CD14-positive monocyte (primary cell): ENCODE results near the gene STX8. TPM values are rescaled to one million over a fixed set of nuclear protein-coding genes. Genes with fewer than 3 reads are reported as not detected.

Experiments
- DNase-seq, 3 donors: peaks; one replicate each; pipeline ENCODE4 v3.0.0-alpha.2; 2011 to 2022
- H2AFZ ChIP-seq: 2 replicates; pipeline ENCODE4 v1.6.0; 2012; ENCODE audit warnings: mild to moderate bottlenecking, low read depth, low read length, inconsistent platforms; ENCODE audit not compliant: insufficient read depth, poor library complexity, severe bottlenecking
- H3K27ac ChIP-seq, 2 donors: 1 replicate in 1 of 2; 2 replicates in 1 of 2; pipeline ENCODE4 v1.5.1; 2012 to 2013; ENCODE audit warnings: low read length in 2 of 2, control low read depth in 1 of 2, inconsistent platforms in 1 of 2, low read depth in 1 of 2, mild to moderate bottlenecking in 1 of 2
- H3K27me3 ChIP-seq, 2 donors: one replicate each; pipeline versions ENCODE4 v1.6.0 to v1.6.1; 2011 to 2013; ENCODE audit warnings: low read length in 2 of 2; ENCODE audit not compliant: control insufficient read depth in 2 of 2, insufficient read depth in 2 of 2
- H3K36me3 ChIP-seq, 2 donors: replicated peaks in 1 of 2; 1 replicate in 1 of 2; 2 replicates in 1 of 2; pipeline versions ENCODE4 v1.5.1 to v1.6.1; 2012 to 2013; ENCODE audit warnings: low read length in 2 of 2, control low read depth in 1 of 2, inconsistent platforms in 1 of 2, mild to moderate bottlenecking in 1 of 2; ENCODE audit not compliant: insufficient read depth in 2 of 2, control insufficient read depth in 1 of 2
- H3K4me1 ChIP-seq, 2 donors: 1 replicate in 1 of 2; 2 replicates in 1 of 2; pipeline versions ENCODE4 v1.5.1 to v1.6.1; 2012 to 2013; ENCODE audit warnings: low read length in 2 of 2, control low read depth in 1 of 2, inconsistent platforms in 1 of 2, mild to moderate bottlenecking in 1 of 2, moderate library complexity in 1 of 2; ENCODE audit not compliant: insufficient read depth in 2 of 2, control insufficient read depth in 1 of 2
- H3K4me2 ChIP-seq: replicated peaks from 2 replicates; pipeline ENCODE3; 2012; ENCODE audit warnings: low read length, moderate library complexity, mild to moderate bottlenecking; ENCODE audit not compliant: poor library complexity, severe bottlenecking; ENCODE audit errors: extremely low read depth
- H3K4me3 ChIP-seq, 3 experiments: fragments of 200-600 bp in 1 of 3; sonication (generic) in 1 of 3; replicated peaks in 1 of 3; 1 replicate in 2 of 3; 2 replicates in 1 of 3; pipeline ENCODE4 v1.5.1; 2011 to 2013; ENCODE audit warnings: low read length in 3 of 3, mild to moderate bottlenecking in 3 of 3, control low read depth in 2 of 3, low read depth in 2 of 3, inconsistent platforms in 1 of 3, moderate library complexity in 1 of 3
- H3K79me2 ChIP-seq: 2 replicates; pipeline ENCODE4 v1.6.0; 2012; ENCODE audit warnings: mild to moderate bottlenecking, control low read depth, inconsistent platforms, low read length, moderate library complexity; ENCODE audit not compliant: insufficient read depth
- H3K9ac ChIP-seq: 2 replicates; pipeline ENCODE4 v1.6.0; 2017; ENCODE audit warnings: low read length, mild to moderate bottlenecking; ENCODE audit not compliant: insufficient read depth, poor library complexity, severe bottlenecking
- H3K9me3 ChIP-seq, 2 donors: replicated peaks in 1 of 2; 1 replicate in 1 of 2; 2 replicates in 1 of 2; pipeline versions ENCODE4 v1.5.1 to v1.6.1; 2012 to 2013; ENCODE audit warnings: low read length in 2 of 2, control low read depth in 1 of 2; ENCODE audit not compliant: control insufficient read depth in 1 of 2, insufficient read depth in 1 of 2
- H4K20me1 ChIP-seq: 2 replicates; pipeline ENCODE4 v1.6.0; 2012; ENCODE audit warnings: mild to moderate bottlenecking, low read length, control low read depth, moderate library complexity; ENCODE audit not compliant: insufficient read depth
- H3K27ac Mint-ChIP-seq, 7 donors: one replicate each; pipeline ENCODE4 v1.8.0; 2020; ENCODE audit warnings: mild to moderate bottlenecking in 7 of 7, mixed read lengths in 7 of 7, moderate library complexity in 6 of 7, inconsistent platforms in 2 of 7
- H3K27me3 Mint-ChIP-seq, 3 donors: one replicate each; pipeline ENCODE4 v1.8.0; 2021 to 2022; ENCODE audit warnings: low read depth in 3 of 3, mild to moderate bottlenecking in 3 of 3, mixed read lengths in 3 of 3, moderate library complexity in 3 of 3, inconsistent platforms in 1 of 3
- H3K36me3 Mint-ChIP-seq, 2 donors: one replicate each; pipeline ENCODE4 v1.8.0; 2020; ENCODE audit warnings: mixed read lengths in 2 of 2, inconsistent platforms in 1 of 2, mild to moderate bottlenecking in 1 of 2
- H3K4me1 Mint-ChIP-seq: one replicate; pipeline ENCODE4 v1.8.0; 2020; ENCODE audit warnings: mild to moderate bottlenecking, mixed read lengths
- H3K4me3 Mint-ChIP-seq, 2 donors: one replicate each; pipeline ENCODE4 v1.8.0; 2020; ENCODE audit warnings: mild to moderate bottlenecking in 2 of 2, mixed read lengths in 2 of 2, moderate library complexity in 1 of 2
- H3K9me3 Mint-ChIP-seq, 7 donors: one replicate each; pipeline ENCODE4 v1.8.0; 2020 to 2022; ENCODE audit warnings: mixed read lengths in 7 of 7, mild to moderate bottlenecking in 6 of 7, moderate library complexity in 6 of 7, inconsistent platforms in 2 of 7
- WGBS: methylation state at CpG from one replicate; pipeline ENCODE4 v1.1.5; 2013; ENCODE audit warnings: missing lambda C conversion rate; ENCODE audit not compliant: insufficient coverage; 5-methylcytosine and 5-hydroxymethylcytosine counted together
- intact Hi-C, 2 donors: fragments of 100-400 bp; cut with micrococcal nuclease; formaldehyde crosslinking; loops; one replicate each; pipeline versions ENCODE4 v1.15.0 to v1.15.1; 2023
- polyA plus RNA-seq, 3 donors: library from polyadenylated mRNA; depleted of rRNA in 1 of 3; unstranded in 2 of 3; stranded (reverse) in 1 of 3; fragments of 300-500 nt in 2 of 3; fragments of >200 nt in 1 of 3; fragmentation: Illumina TruSeq in 2 of 3; gene quantifications; 1 replicate in 2 of 3; 2 replicates in 1 of 3; pipeline ENCODE4 v1.2.3, GENCODE V29; 2012 to 2021
- TF ChIP-seq, protein P1 (sequence below): fragments of 200-600 bp; IDR thresholded peaks from one replicate; pipeline ENCODE4 v1.8.0; 2022; ENCODE audit warnings: antibody characterized with exemption, mild to moderate bottlenecking

STX8 gene
- polyA plus RNA-seq, 3 donors, result 44.4 to 170 (median 142) TPM

- Mint-ChIP-seq H3K4me3 (no peak overlapping the region), H3K4me1 (peaks cover 23% of the 10 kb centered on the region), H3K9me3 (no peaks in the 10 kb centered on the region), H3K27me3 (peaks cover 1 to 4% (median 2%) of the 10 kb centered on the region in 3 donors), H3K36me3 (no peaks in the 10 kb centered on the region), H3K27ac (no peak overlapping the region)
- no peak overlapping the region for H3K4me2 ChIP-seq
- H3K36me3 ChIP-seq, result no peaks in the 10 kb centered on the region
- H3K4me1 ChIP-seq, result peaks cover 24 to 28% of the 10 kb centered on the region in 2 donors
- H3K9me3 ChIP-seq, result no peaks in the 10 kb centered on the region
- H2AFZ ChIP-seq, result no peak overlapping the region
- no peaks in the 10 kb centered on the region for H3K27me3 ChIP-seq
- no peak for DNase-seq
- WGBS, result 94% methylated on average over 14 of the region's 14 CpGs
- intact Hi-C loops, result no loop called here
- H4K20me1 ChIP-seq, result no peaks in the 10 kb centered on the region
- TF ChIP-seq, protein P1, sequence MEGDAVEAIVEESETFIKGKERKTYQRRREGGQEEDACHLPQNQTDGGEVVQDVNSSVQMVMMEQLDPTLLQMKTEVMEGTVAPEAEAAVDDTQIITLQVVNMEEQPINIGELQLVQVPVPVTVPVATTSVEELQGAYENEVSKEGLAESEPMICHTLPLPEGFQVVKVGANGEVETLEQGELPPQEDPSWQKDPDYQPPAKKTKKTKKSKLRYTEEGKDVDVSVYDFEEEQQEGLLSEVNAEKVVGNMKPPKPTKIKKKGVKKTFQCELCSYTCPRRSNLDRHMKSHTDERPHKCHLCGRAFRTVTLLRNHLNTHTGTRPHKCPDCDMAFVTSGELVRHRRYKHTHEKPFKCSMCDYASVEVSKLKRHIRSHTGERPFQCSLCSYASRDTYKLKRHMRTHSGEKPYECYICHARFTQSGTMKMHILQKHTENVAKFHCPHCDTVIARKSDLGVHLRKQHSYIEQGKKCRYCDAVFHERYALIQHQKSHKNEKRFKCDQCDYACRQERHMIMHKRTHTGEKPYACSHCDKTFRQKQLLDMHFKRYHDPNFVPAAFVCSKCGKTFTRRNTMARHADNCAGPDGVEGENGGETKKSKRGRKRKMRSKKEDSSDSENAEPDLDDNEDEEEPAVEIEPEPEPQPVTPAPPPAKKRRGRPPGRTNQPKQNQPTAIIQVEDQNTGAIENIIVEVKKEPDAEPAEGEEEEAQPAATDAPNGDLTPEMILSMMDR, result no peak
- no peak overlapping the region for H3K9ac ChIP-seq
- H3K79me2 ChIP-seq, result no peaks in the 10 kb centered on the region
- no peak overlapping the region for H3K4me3 ChIP-seq
- no peak overlapping the region for H3K27ac ChIP-seq
These were observed 369.9 kb downstream of the STX8 start for GRCh38 chr17:9205520-9206409.

- Mint-ChIP-seq H3K27me3 (peaks cover 1 to 4% (median 1%) of the 10 kb centered on the region in 3 donors), H3K27ac (peak overlapping the region in 2 of 7 donors; percentile 1 to 10), H3K36me3 (no peaks in the 10 kb centered on the region), H3K4me1 (peaks cover 23% of the 10 kb centered on the region), H3K4me3 (no peak overlapping the region), H3K9me3 (peaks cover 0 to under 1% (median 0%) of the 10 kb centered on the region in 7 donors)
- Histone ChIP-seq H3K9me3 (no peaks in the 10 kb centered on the region), H3K36me3 (no peaks in the 10 kb centered on the region), H2AFZ (no peak overlapping the region), H3K4me3 (no peak overlapping the region), H3K79me2 (no peaks in the 10 kb centered on the region), H3K27me3 (no peaks in the 10 kb centered on the region), H3K27ac (no peak overlapping the region), H3K4me1 (peaks cover 24 to 28% of the 10 kb centered on the region in 2 donors), H3K9ac (no peak overlapping the region), H3K4me2 (no peak overlapping the region), H4K20me1 (no peaks in the 10 kb centered on the region)
- TF ChIP-seq, protein P1, result no peak
- 0% methylated on average over 2 of the region's 5 CpGs for WGBS
- DNase-seq, result no peak
- intact Hi-C loops, result no loop called here
These were observed 370.8 kb downstream of the STX8 start for GRCh38 chr17:9204637-9205329.
